K562 (cell line): ENCODE results near the gene PICK1. TPM values are rescaled to one million over a fixed set of nuclear protein-coding genes. Genes with fewer than 3 reads are reported as not detected.

Experiments used
- ATAC-seq: fragments of 200-7000 bp; cut with Tn5 transposase; 3 replicates; pipeline ENCODE4 v1.9.1; 2020; ENCODE audit warnings: moderate library complexity
- BruUV-seq: library from RNA; stranded (reverse); fragments of 400-500 nt; replicated peaks from 2 replicates; lab custom pipeline; 2021; lab: Mats Ljungman, UMichigan
- CTCF ChIA-PET: fragments of 300-600 bp; formaldehyde crosslinking; extraction: SDS; loops from one replicate; lab custom pipeline; 2021; ENCODE audit warnings: low intra/inter-chr PET ratio; lab: Yijun Ruan, JAX
- POLR2A ChIA-PET: fragments of 300-600, 350-650 bp; sonication (Branson Sonifier 250); formaldehyde crosslinking; extraction: SDS; loops from one replicate; lab custom pipeline; 2021; ENCODE audit warnings: antibody characterized with exemption, inconsistent platforms; lab: Yijun Ruan, JAX
- DNase-seq, 4 experiments: peaks; one replicate each; pipeline versions ENCODE4 v3.0.0 to v3.0.0-alpha.2; 2011 to 2018; ENCODE audit warnings: low spot score in 3 of 4, mixed read lengths in 3 of 4; ENCODE audit errors: extremely low read depth in 1 of 4
- FAIRE-seq: peaks from 2 replicates; lab custom pipeline; 2011; peaks lifted over from hg19 to GRCh38; lab: Jason Lieb, UNC
- H2AFZ ChIP-seq: 2 replicates; pipeline ENCODE4 v1.6.0; 2011; ENCODE audit warnings: low read depth, low read length, control low read depth, inconsistent platforms
- H3K27ac ChIP-seq: fragments of 200-600 bp; 3 replicates; pipeline ENCODE4 v1.8.0; 2011; ENCODE audit warnings: low read depth, mild to moderate bottlenecking, control low read depth, inconsistent platforms, low read length, moderate library complexity, mixed read lengths; ENCODE audit errors: extremely low read depth
- H3K27me3 ChIP-seq, 2 experiments: fragments of 300-600 bp in 1 of 2; 2 replicates in 1 of 2; 3 replicates in 1 of 2; pipeline versions ENCODE4 v1.6.0 to v1.8.0; 2011; ENCODE audit warnings: inconsistent platforms in 2 of 2, low read length in 2 of 2, mild to moderate bottlenecking in 1 of 2, mixed read lengths in 1 of 2, moderate library complexity in 1 of 2; ENCODE audit not compliant: control insufficient read depth in 2 of 2, insufficient read depth in 2 of 2
- H3K36me3 ChIP-seq: fragments of 300-600 bp; 3 replicates; pipeline ENCODE4 v1.8.0; 2011; ENCODE audit warnings: mild to moderate bottlenecking, low read length, inconsistent platforms; ENCODE audit not compliant: control insufficient read depth, insufficient read depth
- H3K4me1 ChIP-seq, 2 experiments: fragments of 200-600 bp in 1 of 2; replicated peaks in 1 of 2; 2 replicates in 1 of 2; 3 replicates in 1 of 2; pipeline versions ENCODE4 v1.5.1 to v1.8.0; 2011; ENCODE audit warnings: inconsistent platforms in 2 of 2, low read length in 2 of 2, mild to moderate bottlenecking in 1 of 2, mixed read lengths in 1 of 2, moderate library complexity in 1 of 2; ENCODE audit not compliant: control insufficient read depth in 2 of 2, insufficient read depth in 2 of 2
- H3K4me2 ChIP-seq: 2 replicates; pipeline ENCODE4 v1.6.1; 2011; ENCODE audit warnings: low read length, control low read depth, inconsistent platforms, mixed read lengths; ENCODE audit not compliant: insufficient read depth
- H3K4me3 ChIP-seq: fragments of 200-600 bp; sonication (generic), shearing (Covaris generic); 2 replicates; pipeline ENCODE4 v1.5.1; 2016; ENCODE audit warnings: control low read depth, inconsistent platforms
- H3K79me2 ChIP-seq: fragments of 200-600 bp; 3 replicates; pipeline ENCODE4 v1.8.0; 2011; ENCODE audit warnings: low read length, inconsistent platforms; ENCODE audit not compliant: control insufficient read depth, insufficient read depth
- H3K9ac ChIP-seq, 2 experiments: 2 replicates each; pipeline versions ENCODE4 v1.6.0 to v1.6.1; 2011; ENCODE audit warnings: low read depth in 2 of 2, low read length in 2 of 2, control low read depth in 1 of 2, inconsistent platforms in 1 of 2, mild to moderate bottlenecking in 1 of 2, mixed read lengths in 1 of 2; ENCODE audit not compliant: insufficient read depth in 1 of 2
- H3K9me1 ChIP-seq: one replicate; pipeline ENCODE4 v1.6.0; 2011; ENCODE audit warnings: inconsistent platforms, mild to moderate bottlenecking, low read length, moderate library complexity; ENCODE audit not compliant: control insufficient read depth, insufficient read depth
- H3K9me3 ChIP-seq: replicated peaks from 2 replicates; pipeline ENCODE4 v1.5.1; 2011; ENCODE audit warnings: low read depth, low read length, inconsistent platforms; ENCODE audit not compliant: control insufficient read depth, insufficient read depth
- H4K20me1 ChIP-seq: replicated peaks from 2 replicates; pipeline ENCODE4 v1.6.1; 2011; ENCODE audit warnings: low read length, inconsistent platforms, mixed read lengths; ENCODE audit not compliant: control insufficient read depth, insufficient read depth
- BCLAF1 ChIP-seq, 2 experiments: fragments of 450-650 bp in 1 of 2; IDR thresholded peaks; 2 replicates each; pipeline ENCODE4 v1.6.1; 2011 to 2017; ENCODE audit warnings: low read depth in 2 of 2, antibody characterized with exemption in 1 of 2, borderline replicate concordance in 1 of 2, low read length in 1 of 2, mild to moderate bottlenecking in 1 of 2, mixed read lengths in 1 of 2; ENCODE audit not compliant: control insufficient read depth in 1 of 2
- CCAR2 ChIP-seq: fragments of 200-400 bp; formaldehyde crosslinking; IDR thresholded peaks from 2 replicates; pipeline ENCODE4 v1.6.1; 2017; ENCODE audit warnings: mild to moderate bottlenecking, low read depth, low read length
- IRF9 ChIP-seq: fragments of 450-650 bp; IDR thresholded peaks from 2 replicates; pipeline ENCODE4 v1.6.1; 2016; ENCODE audit warnings: missing biosample characterization, missing genetic modification characterization
- KLF13 ChIP-seq: fragments of 450-650 bp; IDR thresholded peaks from 2 replicates; pipeline ENCODE4 v1.6.1; 2016; ENCODE audit warnings: missing genetic modification characterization, low read depth, mild to moderate bottlenecking, missing compliant biosample characterization, moderate library complexity, borderline replicate concordance
- MAFG ChIP-seq: fragments of 450-650 bp; conservative IDR thresholded peaks from 2 replicates; pipeline ENCODE4 v1.6.1; 2016; ENCODE audit warnings: missing genetic modification characterization, missing compliant biosample characterization
- MTF1 ChIP-seq: fragments of 250-450 bp; sonication (Bioruptor Pico); IDR thresholded peaks from 2 replicates; pipeline ENCODE4 v1.9.0; 2021; ENCODE audit warnings: moderate library complexity, mild to moderate bottlenecking, inconsistent platforms, borderline replicate concordance
- MYBL2 ChIP-seq, 2 experiments: fragments of 450-650 bp in 1 of 2; sonication (generic) in 1 of 2; formaldehyde crosslinking in 1 of 2; IDR thresholded peaks; 2 replicates each; pipeline versions ENCODE4 v1.6.1 to v1.8.1; 2017 to 2022; ENCODE audit warnings: borderline replicate concordance in 1 of 2, inconsistent platforms in 1 of 2, low read depth in 1 of 2, mild to moderate bottlenecking in 1 of 2, missing genetic modification reagents in 1 of 2, moderate library complexity in 1 of 2
- PHF20 ChIP-seq: fragments of 450-650 bp; IDR thresholded peaks from 2 replicates; pipeline ENCODE4 v1.6.1; 2018; ENCODE audit not compliant: partially characterized antibody
- SAFB ChIP-seq: fragments of 200-400 bp; formaldehyde crosslinking; IDR thresholded peaks from 2 replicates; pipeline ENCODE4 v1.6.1; 2017; ENCODE audit warnings: low read depth, low read length, borderline replicate concordance
- VEZF1 ChIP-seq: fragments of 200-800 bp; sonication (Bioruptor generic); IDR thresholded peaks from 2 replicates; pipeline ENCODE4 v1.6.1; 2017; ENCODE audit warnings: missing genetic modification characterization, missing compliant biosample characterization
- ZFP1 ChIP-seq: fragments of 450-650 bp; formaldehyde crosslinking; IDR thresholded peaks from 2 replicates; pipeline ENCODE4 v1.4.0; 2020; ENCODE audit warnings: mild to moderate bottlenecking, mixed read lengths
- ZKSCAN8 ChIP-seq: fragments of 200-800 bp; sonication (Bioruptor generic); IDR thresholded peaks from 2 replicates; pipeline ENCODE4 v1.6.1; 2016; ENCODE audit warnings: missing genetic modification characterization, missing compliant biosample characterization
- ZNF124 ChIP-seq: sonication (generic); formaldehyde crosslinking; IDR thresholded peaks from 2 replicates; pipeline ENCODE4 v1.8.1; 2022; ENCODE audit warnings: missing genetic modification reagents
- ZNF253 ChIP-seq: fragments of 250-450 bp; sonication (Bioruptor Pico); conservative IDR thresholded peaks from 2 replicates; pipeline ENCODE4 v1.6.1; 2021; ENCODE audit warnings: mild to moderate bottlenecking
- WGBS: fragments of 100-300 bp; shearing (Covaris generic); methylation state at CpG from one replicate; pipeline ENCODE4 v1.1.6; 2016; ENCODE audit warnings: low coverage, mixed read lengths; ENCODE audit not compliant: insufficient coverage; ENCODE audit errors: missing lambda C conversion rate; 5-methylcytosine and 5-hydroxymethylcytosine counted together
- in situ Hi-C: fragments of 300-500 bp; cut with MboI; formaldehyde crosslinking; loops from 4 replicates; pipeline ENCODE4 v1.15.0; 2018; ENCODE audit warnings: inconsistent platforms, mixed read lengths
- intact Hi-C: fragments of 100-400 bp; cut with micrococcal nuclease; formaldehyde crosslinking; loops from 2 replicates; pipeline ENCODE4 v1.14.2; 2022
- polyA plus RNA-seq, 8 experiments: library from polyadenylated mRNA; depleted of rRNA in 4 of 8; stranded (reverse) in 5 of 8; unstranded in 3 of 8; fragments of >200 nt; fragmentation: Nextera tagmentation in 2 of 8; fragmentation: Illumina TruSeq in 1 of 8; extraction: Ambion mirVana in 2 of 8; extraction: Trizol in 1 of 8; gene quantifications; 2 replicates each; pipeline versions ENCODE4 v1.2.1 to v1.2.3, GENCODE V29; 2011 to 2014; ENCODE audit warnings: inconsistent platforms in 1 of 8, missing spikeins in 1 of 8
- total RNA-seq, 7 experiments: library from RNA; depleted of rRNA in 6 of 7; stranded (reverse); fragments of >200 nt in 6 of 7; fragmentation: Illumina TruSeq in 2 of 7; extraction: Trizol in 2 of 7; gene quantifications; 2 replicates each; pipeline versions ENCODE4 v1.2.1 to v1.2.3, GENCODE V29; 2011 to 2021; ENCODE audit warnings: low replicate concordance in 1 of 7

The PICK1 gene
- total and polyA plus RNA-seq, 9 of the 15 experiments (the other 6 are each of a cell fraction or from before 2014, with no cell fraction given), result 0.06 to 11.0 (median 7.9) TPM; not detected in 1

- FAIRE-seq (no peak), ATAC-seq (no peak), DNase-seq (no peak)
- intact Hi-C loops, result no loop called here
- Histone ChIP-seq H3K27me3 (no peaks in the 10 kb centered on the region), H3K36me3 (no peaks in the 10 kb centered on the region), H2AFZ (no peak overlapping the region), H3K4me3 (no peak overlapping the region), H4K20me1 (no peaks in the 10 kb centered on the region), H3K9ac (no peak overlapping the region), H3K9me1 (no peaks in the 10 kb centered on the region), H3K4me1 (peaks cover 15 to 34% of the 10 kb centered on the region in 2 experiments), H3K9me3 (no peaks in the 10 kb centered on the region), H3K4me2 (no peak overlapping the region), H3K27ac (no peak overlapping the region), H3K79me2 (no peaks in the 10 kb centered on the region)
- ChIA-PET CTCF (no interaction called here), POLR2A (interaction anchor here (0.6 kb wide), 1 partner anchor 302 kb away, joined by 3 read pairs; no protein-coding TSS in a partner anchor)
- in situ Hi-C loops, result no loop called here
- BruUV-seq, result no TSS peak
- WGBS, result 35% methylated on average over 4 of the region's 6 CpGs
- no peak for TF ChIP-seq KLF13 (tag)
- no peak for TF ChIP-seq VEZF1 (CRISPR knock-in tag)
- TF ChIP-seq CCAR2, result no peak
- TF ChIP-seq PHF20, result no peak
- no peak for TF ChIP-seq ZNF124 (CRISPR knock-in tag)
- no peak for TF ChIP-seq MTF1 (CRISPR knock-in tag)
- no peak for TF ChIP-seq ZKSCAN8 (CRISPR knock-in tag)
- no peak for TF ChIP-seq BCLAF1 (IDR thresholded peaks at IDR 0.05; ENCODE audit: borderline replicate concordance in 1 of 2, control insufficient read depth in 1 of 2, low read depth in 2 of 2, low read length in 1 of 2)
- no peak for TF ChIP-seq MYBL2 (IDR thresholded peaks at IDR 0.05; ENCODE audit: low read depth)
- TF ChIP-seq MYBL2 (CRISPR knock-in tag; IDR thresholded peaks at IDR 0.05; ENCODE audit: borderline replicate concordance), result no peak
- no peak for TF ChIP-seq SAFB
- TF ChIP-seq MAFG (tag), result no peak
- no peak for TF ChIP-seq IRF9 (tag)
- TF ChIP-seq ZFP1 (CRISPR knock-in tag), result no peak
- no peak for TF ChIP-seq ZNF253 (CRISPR knock-in tag)
These were observed 65.4 kb downstream of the PICK1 start for GRCh38 chr22:38122616-38123015.
